NCI-H146 treated with DMSO at 0.1 percent for 48 hours (cell line): ENCODE data around the gene IRS1.
A peak's percentile ranks its signal among the peaks of the same experiment; 100 is the strongest.

Source experiments
- DNase-seq: peaks from one replicate; lab custom pipeline; 2025; ENCODE audit not compliant: unreplicated experiment; lab: John Stamatoyannopoulos, UW

IRS1 gene

GRCh38 chr2:226818930-226819329, 19.3 kb upstream of the IRS1 start:
- no peak for DNase-seq

GRCh38 chr2:226813148-226813701, 13.6 kb upstream of the IRS1 start:
- DNase-seq = no peak

GRCh38 chr2:226803410-226803809, 3.8 kb upstream of the IRS1 start:
- no peak for DNase-seq

GRCh38 chr2:226802573-226802972, 3.0 kb upstream of the IRS1 start:
- DNase-seq = peak; percentile 31

- no peak for DNase-seq
Observed at GRCh38 chr2:226800941-226801784, 1.5 kb upstream of the IRS1 start.

GRCh38 chr2:226799976-226800940, 638 bp upstream of the IRS1 start:
- no peak for DNase-seq

- no peak for DNase-seq
Observed at GRCh38 chr2:226798422-226799210, 1.0 kb downstream of the IRS1 start.

GRCh38 chr2:226797989-226798421, 1.6 kb downstream of the IRS1 start:
- DNase-seq = no peak

GRCh38 chr2:226797289-226797988, 2.2 kb downstream of the IRS1 start:
- no peak for DNase-seq

- no peak for DNase-seq
Observed at GRCh38 chr2:226796840-226797288, 2.8 kb downstream of the IRS1 start.

- no peak for DNase-seq
Observed at GRCh38 chr2:226796012-226796839, 3.4 kb downstream of the IRS1 start.

- DNase-seq = no peak
Observed at GRCh38 chr2:226795281-226796011, 4.2 kb downstream of the IRS1 start.

- DNase-seq = no peak
Observed at GRCh38 chr2:226794751-226795171, 4.9 kb downstream of the IRS1 start.

GRCh38 chr2:226794196-226794661, 5.4 kb downstream of the IRS1 start:
- DNase-seq = no peak

- DNase-seq = no peak
Observed at GRCh38 chr2:226793646-226794045, 6.0 kb downstream of the IRS1 start.

- no peak for DNase-seq
Observed at GRCh38 chr2:226792155-226792881, 7.3 kb downstream of the IRS1 start.

GRCh38 chr2:226791487-226792081, 8.0 kb downstream of the IRS1 start:
- peak; percentile 60 for DNase-seq
